NCI-H446 (cell line): ENCODE measurements around the gene BCL6B.
A peak's percentile ranks its signal among the peaks of the same experiment; 100 is the strongest.

Experiments used
- DNase-seq, 2 experiments: peaks; one replicate each; lab custom pipeline; 2025; lab: John Stamatoyannopoulos, UW

Gene BCL6B

DNA sequence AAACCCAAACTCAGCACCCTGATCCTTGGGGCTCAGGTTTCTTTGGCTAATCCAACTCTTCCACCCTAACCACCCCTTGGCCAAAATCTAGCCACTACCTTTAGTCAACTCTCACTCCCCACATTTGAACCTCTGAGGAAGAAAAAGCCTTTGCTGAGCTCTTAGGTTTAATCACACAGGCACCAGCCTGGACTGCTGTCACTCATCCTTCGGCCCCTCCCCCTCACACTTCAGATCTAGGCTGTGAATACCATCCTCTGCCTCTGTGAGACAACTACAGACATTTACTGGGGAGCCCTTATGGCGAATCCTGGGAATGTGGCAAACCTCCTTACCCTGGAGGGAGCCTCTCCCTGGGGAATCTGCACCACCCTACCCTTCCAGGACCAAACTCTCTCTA is 15.7 kb upstream of the BCL6B start:
- no peak for DNase-seq

DNA sequence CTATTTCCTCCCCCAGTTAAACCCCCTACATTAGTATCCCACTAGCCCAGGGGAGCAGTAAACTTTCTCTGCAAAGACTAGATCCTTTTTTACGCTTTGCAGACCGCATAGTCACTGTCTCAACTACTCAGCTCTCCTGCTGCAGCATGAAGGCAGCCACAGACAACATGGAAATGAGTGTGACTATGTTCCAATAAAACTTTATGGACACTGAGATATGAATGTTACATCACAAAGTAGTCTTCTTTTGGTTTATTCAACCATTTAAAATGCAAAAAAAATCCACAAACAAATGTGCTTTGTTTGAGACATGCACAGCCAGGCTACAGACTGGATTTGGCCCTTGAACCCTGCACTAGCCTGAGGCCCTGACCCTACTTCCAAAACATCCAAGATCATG is 12.3 kb upstream of the BCL6B start:
- no peak for DNase-seq

DNA sequence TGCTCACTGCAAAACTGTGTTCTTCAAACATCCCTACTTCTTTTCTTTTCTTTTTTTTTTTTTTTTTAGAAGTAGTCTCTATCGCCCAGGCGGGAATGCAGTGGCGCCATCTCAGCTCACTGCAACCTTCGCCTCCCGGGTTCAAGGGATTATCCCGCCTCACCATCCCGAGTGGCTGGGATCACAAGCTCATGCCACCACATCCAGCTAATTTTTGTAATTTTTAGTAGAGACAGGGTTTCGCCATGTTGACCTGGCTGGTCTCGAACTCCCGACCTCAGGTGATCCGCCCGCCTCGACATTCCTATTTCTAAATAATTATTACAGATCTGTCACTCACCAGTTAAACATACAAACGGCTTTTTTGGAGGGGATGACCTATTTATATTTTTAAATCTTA is 11.4 kb upstream of the BCL6B start:
- DNase-seq: no peak

DNA sequence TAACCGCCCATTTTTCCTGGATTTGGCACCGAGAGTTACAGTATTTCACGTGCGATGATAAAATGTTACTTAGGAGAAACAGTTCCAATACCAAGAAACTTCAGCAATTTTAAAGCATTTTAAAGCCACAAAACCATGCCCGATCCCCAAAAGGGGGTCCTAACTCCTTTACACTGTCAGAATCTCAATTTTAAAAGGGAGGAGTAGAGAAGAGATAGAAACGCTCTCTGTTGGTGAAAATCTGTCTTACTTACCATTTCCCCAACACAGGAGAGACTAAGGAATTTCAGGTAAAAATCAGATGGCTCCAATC is 11.0 kb upstream of the BCL6B start:
- DNase-seq: no peak

DNA sequence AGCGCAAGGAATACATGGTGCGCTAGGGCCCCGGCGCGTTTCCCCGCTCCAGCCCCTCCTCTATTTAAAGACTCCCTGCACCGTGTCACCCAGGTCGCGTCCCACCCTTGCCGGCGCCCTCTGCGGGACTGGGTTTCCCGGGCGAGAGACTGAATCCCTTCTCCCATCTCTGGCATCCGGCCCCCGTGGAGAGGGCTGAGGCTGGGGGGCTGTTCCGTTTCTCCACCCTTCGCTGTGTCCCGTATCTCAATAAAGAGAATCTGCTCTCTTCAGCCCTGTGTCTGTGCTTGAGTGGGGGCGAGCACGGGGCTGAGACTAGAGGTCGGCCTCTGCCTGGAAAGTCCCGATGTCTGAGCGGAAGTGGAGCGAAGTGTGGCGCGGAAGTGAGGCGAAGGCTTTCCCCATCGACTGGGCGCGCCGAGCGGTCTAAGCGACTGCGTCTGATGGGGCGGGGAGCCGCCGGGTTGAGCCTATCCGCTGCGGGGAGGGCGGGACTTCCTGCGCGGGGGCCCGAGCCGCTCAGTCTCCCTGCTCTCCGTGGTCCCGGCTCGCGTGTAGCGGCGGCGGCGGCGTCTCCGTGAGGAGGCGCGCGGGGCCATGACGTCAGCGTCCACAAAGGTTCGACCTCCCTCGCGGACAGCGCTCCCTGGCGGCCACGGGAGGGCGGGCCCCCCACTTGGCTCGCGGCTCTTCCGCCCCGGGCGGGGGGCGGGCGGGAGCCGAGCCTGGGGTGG is 8.4 kb upstream of the BCL6B start:
- DNase-seq: peak; percentile 90 to 96

DNA sequence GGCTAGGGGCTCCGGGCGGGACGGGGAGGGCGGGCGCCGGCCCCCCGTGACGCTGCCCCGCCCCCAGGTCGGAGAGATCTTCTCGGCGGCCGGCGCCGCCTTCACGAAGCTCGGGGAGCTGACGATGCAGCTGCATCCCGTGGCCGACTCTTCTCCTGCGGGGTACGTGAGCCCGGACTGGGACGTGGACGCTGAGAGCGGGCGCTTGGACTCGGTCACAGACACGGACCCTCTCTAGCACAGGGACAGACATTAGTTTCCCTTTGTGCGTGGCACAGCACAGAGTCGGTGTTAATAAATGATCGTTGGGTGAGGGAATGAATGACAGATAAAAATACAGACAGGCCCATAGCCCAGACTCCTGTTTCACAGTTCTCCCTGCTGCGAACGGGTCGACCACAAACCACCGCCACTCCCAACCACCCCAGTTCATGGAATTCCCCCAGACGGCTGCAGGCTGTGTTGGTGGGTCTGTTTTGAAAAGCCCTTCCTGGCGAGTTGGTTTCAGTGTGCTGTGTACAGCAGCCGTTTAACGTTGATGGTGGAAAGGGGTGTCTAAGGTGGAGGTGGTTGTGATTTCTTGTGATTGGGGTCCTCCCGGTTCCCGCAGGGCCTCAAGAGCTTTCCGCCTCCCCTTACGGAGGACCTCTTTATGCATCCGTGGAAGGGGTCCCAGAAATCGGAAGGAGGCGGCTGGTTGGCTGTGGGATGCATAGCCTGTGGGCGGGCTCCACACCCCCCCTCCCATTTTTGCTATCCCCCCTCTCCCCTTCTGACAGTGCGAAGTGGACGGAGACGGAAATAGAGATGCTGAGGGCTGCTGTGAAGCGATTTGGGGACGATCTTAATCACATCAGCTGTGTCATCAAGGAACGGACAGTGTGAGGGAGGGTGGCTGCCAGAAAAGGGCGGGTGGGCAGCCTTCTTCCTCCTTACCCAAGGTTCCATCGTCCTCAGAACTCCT is 7.6 kb upstream of the BCL6B start:
- no peak for DNase-seq

DNA sequence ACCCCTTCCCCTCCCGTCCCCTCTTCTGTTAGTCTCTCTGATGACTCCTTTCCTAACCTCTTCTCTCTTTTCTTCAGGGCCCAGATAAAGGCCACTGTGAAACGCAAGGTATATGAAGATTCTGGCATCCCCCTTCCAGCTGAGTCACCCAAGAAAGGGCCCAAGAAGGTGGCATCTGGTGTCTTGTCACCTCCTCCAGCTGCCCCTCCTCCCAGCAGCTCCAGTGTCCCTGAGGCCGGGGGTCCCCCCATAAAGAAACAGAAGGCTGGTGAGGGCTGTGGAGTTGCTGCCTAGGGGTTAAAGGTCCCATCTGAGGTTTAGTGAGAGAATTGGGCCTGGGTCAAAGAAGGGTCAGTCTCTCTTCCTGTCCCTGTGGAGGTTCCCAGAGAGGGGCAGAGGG is 6.4 kb upstream of the BCL6B start:
- no peak for DNase-seq

DNA sequence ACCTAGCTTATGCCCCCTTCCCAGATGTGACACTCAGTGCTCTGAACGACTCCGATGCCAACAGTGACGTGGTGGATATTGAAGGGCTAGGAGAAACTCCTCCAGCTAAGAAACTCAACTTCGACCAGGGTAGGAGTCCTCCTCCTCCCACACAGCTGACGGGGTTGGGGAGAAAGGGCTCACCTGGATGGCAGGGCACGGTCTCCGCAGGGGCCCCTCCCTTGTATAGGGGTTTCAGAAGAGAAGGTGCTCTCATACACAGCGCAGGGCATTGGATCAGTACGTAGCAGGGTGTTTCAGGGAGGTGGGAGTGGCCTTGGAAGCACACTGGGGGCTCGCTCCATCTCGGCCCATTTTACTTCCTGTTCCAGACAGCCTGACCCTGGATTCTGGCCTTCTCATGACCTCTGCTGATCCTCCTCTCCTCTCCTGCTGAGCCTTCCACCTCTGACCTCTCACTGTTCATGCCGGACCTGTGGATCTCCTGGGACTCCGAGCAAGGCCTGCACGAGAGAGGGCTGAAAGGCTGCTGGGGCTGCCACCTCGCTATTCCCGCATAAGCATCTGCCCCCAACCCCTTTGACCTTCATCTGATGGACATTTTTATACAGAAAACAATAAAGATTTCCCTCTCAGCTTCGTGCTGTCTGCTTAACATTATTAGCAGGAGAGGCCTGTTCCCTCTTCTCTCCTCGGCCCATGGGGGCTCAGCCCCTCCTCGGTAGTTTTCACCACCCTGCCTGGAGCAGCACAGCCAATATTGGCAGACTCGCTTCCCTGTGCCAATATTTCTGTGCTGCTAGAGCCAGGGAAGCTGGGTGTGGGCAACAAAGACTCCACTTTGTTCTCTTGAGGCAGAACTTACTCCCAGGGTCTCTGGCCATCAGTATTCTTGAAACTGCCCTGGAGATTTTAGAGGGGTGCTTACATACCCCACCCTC is 5.7 kb upstream of the BCL6B start:
- DNase-seq: no peak

DNA sequence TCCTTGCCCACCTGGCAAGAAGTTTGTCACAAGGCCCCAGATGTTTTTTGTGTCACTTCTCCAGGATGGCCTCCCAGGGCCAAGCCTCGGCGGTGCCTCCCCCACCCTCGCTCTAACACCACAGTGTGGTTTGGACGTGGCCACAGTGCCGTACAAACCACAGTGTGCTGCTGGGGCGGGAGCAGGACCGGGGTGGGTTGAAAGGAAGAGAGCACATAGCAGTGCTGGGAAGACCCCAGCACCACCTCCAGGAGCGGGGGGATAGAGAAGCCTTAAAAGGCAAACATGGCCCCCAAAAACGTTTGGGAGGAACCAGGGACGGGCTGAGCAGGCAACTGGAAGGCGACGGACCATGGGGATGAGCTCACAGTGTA is 5.0 kb upstream of the BCL6B start:
- DNase-seq: no peak

DNA sequence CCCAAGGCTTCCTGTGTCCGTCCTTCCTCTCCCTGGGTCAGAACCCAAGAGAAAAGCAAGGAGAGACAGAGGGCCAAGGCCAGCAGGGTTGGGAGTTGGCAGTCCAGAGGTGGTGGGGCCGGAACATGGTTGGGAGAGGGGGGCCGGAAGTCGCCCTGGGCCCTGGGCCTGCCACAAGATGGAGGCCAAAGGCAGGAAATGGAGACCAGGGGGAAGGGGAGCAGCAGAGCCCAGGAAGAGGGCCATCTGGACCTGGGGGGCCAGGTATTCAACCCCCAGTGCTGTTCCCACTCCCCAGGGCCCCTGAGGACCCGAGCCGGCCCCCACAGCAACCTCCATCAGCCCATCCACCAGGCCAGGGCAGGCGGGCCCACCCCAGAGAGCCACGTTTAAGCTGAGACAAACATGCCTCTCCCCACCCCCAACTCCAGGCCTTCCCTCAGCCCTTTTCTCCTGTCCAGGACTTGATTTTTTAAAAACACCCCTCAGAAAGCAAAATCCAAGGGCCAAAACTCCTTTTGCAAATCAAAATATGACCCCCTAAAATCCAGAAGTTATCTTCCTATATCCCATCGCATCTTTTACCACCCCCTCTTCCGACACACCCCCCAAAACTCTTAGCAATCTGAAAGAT is 4.4 kb upstream of the BCL6B start:
- DNase-seq: no peak

DNA sequence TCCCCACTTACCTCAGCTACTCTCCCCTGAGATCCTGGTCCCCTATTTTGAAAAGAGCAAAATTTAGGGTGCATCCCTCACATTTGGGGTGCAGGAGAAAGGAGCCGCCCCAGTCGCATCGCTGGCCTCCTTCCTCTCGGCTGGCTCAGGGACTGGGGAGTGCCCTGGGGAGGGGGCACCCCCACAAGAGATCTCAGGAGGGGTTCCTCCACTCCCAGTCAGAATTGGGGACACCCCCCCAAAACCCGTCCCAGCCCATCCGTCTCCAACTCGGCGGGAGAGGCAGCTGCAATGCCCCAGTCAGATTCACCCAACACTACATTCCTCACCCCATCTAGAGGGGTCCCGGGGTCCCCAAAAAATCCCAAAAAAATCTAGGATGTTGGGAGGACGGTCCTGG is 3.5 kb upstream of the BCL6B start:
- no peak for DNase-seq

DNA sequence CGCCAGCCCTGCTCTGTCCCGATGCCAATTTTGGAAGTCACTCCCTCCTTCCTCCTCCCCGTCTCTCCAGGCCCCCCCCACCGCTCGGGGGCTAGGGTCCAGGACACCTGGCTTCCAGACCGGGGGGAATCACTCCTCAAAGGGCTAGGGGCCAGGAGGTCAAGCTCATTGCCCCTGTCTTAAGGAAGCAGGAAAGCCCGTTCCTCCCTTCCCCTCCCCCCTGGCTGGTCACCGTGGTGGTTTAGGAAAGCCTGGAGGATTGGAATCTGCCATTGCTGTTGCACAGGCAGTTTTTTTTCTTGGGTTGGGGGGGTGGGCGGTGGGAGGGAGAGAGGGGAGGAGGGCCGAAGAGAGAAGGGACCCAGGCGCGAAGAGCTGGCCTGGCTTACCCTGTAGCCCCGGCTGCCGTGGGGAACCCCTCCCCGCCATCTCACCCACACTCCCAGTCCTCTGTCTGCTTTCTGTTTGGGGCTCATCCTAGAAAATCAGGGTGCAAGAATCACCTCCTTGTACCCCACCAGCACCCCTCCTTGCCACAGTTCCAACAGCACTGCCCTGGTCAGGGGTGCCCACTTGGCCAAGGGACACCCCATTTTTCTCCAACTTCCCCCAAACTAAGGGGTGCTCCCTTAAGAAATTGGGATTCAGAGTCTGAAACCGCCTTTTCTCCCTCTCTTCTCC is 2.9 kb upstream of the BCL6B start:
- DNase-seq: peak; percentile 59 to 64

DNA sequence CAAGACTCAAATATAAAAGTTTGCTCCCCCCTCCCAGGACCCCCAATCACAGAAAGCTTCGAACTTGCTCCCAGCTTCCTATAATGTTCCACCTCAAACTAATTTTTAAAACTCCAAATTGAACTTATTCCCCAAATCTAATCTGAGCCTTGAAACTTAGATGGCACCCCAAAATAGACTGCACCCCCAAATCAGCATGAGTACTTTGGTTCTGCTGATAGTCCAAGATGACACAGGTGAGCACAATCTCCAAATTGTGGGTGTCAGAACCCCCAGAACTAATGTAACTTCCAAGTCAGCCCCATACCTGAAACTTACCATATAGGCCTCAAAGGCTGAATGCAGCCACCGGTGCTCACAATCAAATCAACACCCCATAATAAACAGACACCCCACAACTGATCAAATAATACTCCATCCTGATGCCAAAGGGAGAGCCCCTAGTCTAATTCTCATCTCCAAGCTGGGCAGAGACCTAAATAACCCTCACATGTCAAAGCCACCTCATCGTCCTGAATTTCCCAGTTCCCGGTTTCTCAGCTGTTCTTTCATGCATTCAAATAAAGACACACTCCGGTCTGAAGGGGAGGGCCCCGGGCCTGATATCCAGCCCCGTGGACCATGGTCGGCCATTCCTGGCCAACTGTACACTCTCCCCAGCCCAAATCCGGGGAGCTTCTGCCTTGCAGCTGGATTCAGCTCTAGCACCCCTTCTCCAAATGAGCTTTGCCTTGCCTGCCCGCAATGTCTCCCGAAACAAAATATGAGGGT is 1.8 kb upstream of the BCL6B start:
- DNase-seq: no peak

DNA sequence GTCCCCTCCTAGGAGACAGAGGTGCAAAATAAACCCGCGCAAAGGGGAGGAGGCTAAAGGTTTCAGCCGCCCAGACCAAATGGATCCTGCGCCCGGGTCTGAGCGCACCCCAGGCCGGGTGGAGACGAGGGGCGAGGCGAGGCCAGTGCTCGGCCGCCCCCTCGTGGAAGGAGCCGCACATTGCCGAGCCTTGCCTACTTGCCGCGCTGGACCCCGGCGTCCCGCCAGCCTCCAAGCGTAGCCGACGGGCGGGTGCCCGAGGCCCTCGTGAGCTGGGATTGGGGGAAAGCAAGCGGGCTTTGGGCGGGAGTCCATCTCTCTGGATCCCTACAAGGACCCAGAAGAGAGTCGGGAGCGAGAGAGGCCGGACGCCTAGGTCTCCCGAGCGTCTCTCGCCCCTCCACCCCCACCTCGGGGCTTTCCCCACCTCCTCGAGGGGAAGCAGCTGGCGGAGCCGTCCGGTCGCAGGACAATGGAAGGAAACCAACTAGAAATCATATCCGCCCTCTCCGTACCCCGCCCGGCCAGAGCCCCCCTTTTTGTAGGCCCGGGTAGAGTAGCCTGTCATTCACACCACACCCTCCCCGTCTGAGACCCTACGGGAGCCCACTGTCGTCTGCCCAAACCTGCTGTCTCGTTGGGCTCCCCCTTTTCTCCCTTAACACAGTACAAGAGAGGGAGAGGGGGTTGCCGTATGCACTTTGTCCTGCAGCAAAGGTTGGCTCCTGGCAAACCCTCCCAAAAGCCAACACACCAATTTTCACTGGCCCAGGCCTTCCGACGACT is 664 bp upstream of the BCL6B start:
- DNase-seq: peak; percentile 45 to 83

DNA sequence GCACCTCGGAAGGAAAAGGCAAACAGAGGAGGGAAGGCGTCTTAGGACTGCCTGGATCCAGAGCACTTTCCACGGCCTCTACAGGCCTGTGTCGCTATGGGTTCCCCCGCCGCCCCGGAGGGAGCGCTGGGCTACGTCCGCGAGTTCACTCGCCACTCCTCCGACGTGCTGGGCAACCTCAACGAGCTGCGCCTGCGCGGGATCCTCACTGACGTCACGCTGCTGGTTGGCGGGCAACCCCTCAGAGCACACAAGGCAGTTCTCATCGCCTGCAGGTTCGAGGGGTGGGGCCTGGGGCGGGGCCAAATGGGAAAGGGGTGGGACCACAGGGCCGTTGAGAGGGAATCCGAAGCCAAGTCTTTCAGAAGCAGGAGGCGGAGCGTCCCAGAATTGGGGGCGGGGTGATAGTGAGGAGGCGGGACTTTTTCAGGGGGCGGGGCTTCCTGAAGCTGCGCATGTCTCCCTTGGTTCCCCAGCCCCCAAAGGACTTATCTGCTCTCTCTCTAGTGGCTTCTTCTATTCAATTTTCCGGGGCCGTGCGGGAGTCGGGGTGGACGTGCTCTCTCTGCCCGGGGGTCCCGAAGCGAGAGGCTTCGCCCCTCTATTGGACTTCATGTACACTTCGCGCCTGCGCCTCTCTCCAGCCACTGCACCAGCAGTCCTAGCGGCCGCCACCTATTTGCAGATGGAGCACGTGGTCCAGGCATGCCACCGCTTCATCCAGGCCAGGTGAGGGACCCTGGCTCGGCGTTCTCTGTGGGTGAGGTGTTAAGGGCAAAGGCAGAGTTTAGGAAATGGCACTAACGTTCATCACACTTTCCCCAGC is 939 bp downstream of the BCL6B start:
- DNase-seq: no peak

DNA sequence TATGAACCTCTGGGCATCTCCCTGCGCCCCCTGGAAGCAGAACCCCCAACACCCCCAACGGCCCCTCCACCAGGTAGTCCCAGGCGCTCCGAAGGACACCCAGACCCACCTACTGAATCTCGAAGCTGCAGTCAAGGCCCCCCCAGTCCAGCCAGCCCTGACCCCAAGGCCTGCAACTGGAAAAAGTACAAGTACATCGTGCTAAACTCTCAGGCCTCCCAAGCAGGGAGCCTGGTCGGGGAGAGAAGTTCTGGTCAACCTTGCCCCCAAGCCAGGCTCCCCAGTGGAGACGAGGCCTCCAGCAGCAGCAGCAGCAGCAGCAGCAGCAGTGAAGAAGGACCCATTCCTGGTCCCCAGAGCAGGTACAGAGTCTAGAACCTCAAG is 1.5 kb downstream of the BCL6B start:
- no peak for DNase-seq

DNA sequence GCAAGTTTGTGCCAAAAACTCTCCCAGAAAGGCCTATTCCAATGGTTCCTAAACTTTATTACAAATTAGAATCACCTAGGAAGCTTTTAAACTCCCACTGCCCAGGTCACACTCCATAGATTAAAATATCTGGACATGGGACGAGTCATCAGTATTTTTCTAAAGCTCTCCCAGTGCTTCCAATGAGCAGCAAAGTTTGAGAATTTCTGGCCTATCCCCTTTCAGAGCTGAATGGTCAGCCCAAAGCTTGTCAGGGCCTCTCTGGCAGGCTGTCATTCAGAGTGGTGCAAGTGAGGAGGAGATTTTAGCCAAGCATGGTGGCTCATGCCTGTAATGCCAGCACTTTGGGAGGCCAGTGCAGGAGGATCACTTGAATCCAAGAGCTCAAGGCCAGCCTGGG is 2.4 kb downstream of the BCL6B start:
- no peak for DNase-seq

DNA sequence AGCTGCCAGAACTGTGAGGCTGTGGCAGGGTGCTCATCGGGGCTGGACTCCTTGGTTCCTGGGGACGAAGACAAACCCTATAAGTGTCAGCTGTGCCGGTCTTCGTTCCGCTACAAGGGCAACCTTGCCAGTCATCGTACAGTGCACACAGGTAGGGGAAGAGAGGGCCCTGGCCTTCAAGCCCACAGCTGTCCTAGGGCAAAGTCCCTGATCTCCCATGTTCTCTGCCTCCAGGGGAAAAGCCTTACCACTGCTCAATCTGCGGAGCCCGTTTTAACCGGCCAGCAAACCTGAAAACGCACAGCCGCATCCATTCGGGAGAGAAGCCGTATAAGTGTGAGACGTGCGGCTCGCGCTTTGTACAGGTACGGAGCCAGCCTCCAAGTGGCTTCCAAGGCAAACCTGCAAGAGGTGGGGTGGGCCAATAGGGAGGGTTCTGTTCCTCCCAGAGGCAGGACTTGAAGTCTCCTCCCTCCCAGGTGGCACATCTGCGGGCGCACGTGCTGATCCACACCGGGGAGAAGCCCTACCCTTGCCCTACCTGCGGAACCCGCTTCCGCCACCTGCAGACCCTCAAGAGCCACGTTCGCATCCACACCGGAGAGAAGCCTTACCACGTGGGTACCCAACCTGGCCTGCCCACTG is 3.7 kb downstream of the BCL6B start:
- no peak for DNase-seq
